ENCODE data around the gene ATP8B4.

- TF ChIP-seq CTCF (IDR thresholded peaks at IDR 0.05) (no peak), POLR2A (IDR thresholded peaks at IDR 0.05) (no peak)
Measured at GRCh38 chr15:50077651-50078050, 41.4 kb downstream of the ATP8B4 start.

Data from thyroid gland (tissue), 4 donors.